GM10266 (cell line): ENCODE measurements around the gene CSMD2.

Experiments
- DNase-seq: peaks from one replicate; pipeline ENCODE4 v3.0.0; 2012; ENCODE audit errors: extremely low spot score
- TF ChIP-seq, protein P1 (sequence below): IDR thresholded peaks from 2 replicates; pipeline ENCODE4 v1.5.1; 2012; ENCODE audit warnings: mild to moderate bottlenecking, low read depth; ENCODE audit not compliant: control insufficient read depth, insufficient read depth; ENCODE audit errors: missing control alignments

CSMD2 gene

DNA sequence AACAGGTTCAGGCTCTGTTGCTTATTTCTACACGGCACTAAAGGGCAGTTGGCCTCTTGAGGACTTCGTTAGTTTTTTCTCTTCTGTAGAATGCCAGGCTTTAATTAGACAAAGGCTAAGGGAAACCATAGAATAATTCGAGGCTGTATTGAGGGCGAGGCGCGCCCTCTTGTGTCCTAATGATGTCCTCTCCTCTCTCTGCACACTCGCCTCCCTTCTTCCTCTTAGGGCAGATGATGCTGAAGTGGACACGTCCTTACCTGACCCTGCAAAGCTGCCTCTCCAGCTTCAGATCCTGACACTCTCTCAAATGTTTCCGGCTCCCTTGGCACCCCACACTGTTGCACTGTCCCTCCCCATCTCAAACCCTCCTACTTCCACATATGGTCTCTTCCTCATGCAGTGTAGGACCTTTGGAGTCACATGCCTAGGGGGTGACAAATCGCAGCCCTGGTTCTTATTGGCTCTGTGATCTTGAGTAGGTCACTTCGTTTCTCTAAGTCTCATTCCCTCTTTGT, 694.5 kb downstream of the CSMD2 start:
- TF ChIP-seq, protein P1, sequence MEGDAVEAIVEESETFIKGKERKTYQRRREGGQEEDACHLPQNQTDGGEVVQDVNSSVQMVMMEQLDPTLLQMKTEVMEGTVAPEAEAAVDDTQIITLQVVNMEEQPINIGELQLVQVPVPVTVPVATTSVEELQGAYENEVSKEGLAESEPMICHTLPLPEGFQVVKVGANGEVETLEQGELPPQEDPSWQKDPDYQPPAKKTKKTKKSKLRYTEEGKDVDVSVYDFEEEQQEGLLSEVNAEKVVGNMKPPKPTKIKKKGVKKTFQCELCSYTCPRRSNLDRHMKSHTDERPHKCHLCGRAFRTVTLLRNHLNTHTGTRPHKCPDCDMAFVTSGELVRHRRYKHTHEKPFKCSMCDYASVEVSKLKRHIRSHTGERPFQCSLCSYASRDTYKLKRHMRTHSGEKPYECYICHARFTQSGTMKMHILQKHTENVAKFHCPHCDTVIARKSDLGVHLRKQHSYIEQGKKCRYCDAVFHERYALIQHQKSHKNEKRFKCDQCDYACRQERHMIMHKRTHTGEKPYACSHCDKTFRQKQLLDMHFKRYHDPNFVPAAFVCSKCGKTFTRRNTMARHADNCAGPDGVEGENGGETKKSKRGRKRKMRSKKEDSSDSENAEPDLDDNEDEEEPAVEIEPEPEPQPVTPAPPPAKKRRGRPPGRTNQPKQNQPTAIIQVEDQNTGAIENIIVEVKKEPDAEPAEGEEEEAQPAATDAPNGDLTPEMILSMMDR: peak; percentile 88
- DNase-seq: peak; percentile 69

DNA sequence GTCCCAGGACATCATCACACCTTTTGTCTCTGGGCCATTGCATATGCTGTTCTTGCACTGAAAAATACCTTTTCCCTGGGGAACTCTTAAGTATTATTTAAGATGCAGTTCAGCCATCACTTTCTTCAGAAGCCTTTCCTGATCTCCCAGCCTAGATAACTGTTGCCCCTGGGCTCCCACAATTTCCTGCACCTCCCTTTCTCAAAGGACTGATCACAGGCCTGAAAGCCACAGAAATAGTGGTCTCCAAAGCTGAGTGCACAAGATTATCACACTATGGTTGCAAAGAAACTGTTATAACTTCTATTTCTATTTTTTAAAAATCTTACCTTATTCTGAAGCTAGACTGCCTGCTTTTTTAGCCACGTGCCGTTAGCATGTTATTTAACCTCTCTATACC, 695.3 kb downstream of the CSMD2 start:
- TF ChIP-seq, protein P1: no peak
- DNase-seq: no peak

DNA sequence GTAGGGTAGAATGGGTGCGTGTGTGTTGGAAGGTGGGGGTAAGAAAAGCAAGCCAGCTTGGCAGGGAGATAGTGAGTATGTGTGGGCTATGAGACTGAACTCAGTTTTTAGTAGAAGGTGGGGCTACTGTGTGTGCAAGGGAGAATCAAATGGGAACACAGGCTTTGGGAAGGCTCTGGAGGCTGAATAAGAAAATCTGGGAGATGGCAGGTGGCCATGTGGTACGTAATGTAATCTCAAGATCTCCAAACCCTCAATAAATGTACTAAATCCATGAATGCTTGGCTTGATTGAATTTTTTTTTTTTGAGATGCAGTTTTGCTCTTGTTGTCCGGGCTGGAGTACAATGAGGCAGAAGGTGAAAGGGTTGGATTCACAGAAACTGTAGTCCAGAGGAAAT, 696.1 kb downstream of the CSMD2 start:
- TF ChIP-seq, protein P1: no peak
- no peak for DNase-seq

DNA sequence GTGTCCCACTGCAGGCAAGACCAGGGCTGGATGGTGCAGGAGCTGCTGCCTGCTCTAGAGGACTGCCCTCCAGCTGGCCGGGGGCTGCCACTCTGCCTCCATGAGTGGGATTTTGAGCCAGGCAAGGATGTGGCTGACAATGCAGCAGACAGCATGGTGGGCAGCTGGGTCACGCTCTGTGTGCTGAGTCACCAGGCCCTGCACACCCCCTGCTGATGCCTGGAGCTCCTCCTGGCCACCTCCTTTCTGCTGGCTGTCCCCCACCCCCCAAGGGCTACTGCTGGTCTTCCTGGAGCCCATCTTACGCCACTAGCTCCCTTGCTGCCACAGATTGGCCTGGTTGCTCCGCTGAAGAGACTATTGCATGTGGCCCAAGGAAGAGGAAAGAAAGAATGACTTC, 696.5 kb downstream of the CSMD2 start:
- TF ChIP-seq, protein P1: no peak
- DNase-seq: no peak

DNA sequence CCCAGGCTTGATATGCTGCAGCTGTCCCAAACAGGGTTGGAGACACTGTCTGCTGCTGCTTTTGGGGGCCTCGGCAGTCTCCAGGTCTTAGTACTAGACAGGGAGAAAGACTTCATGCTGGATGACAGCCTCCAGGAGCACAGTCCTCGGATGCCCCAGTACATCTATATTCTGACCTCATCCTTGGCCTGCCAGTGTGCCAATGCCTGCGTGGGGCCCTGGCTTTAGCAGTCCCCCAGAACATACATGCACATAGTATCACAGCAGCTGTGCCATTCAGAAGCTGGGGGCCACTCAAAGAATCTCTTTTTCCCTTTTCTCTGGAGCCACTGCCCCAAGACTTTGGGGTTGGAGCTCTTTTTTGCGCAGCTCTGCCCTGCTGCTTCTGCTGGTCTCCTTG, 697.0 kb downstream of the CSMD2 start:
- TF ChIP-seq, protein P1: no peak
- no peak for DNase-seq

DNA sequence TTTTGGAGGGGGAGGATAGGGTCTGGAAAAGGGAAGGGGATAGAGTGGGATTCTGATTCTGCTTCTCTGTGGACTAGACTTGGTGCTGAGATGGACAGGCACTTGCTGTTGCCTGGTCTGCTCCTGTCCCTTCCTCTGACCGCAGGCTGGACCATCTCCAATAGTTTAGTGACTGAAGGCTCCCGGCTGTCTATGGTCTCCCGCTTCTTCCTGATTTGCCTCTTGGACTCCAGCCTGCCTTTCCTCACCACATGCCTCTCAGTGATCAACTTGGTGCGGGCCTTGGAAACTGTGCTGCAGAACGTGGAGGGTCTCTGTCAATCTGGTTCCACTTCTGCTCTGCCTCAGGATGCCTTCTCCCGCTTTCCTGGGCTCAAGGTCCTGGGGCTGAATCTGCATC, 698.9 kb downstream of the CSMD2 start:
- TF ChIP-seq, protein P1: no peak
- DNase-seq: no peak

DNA sequence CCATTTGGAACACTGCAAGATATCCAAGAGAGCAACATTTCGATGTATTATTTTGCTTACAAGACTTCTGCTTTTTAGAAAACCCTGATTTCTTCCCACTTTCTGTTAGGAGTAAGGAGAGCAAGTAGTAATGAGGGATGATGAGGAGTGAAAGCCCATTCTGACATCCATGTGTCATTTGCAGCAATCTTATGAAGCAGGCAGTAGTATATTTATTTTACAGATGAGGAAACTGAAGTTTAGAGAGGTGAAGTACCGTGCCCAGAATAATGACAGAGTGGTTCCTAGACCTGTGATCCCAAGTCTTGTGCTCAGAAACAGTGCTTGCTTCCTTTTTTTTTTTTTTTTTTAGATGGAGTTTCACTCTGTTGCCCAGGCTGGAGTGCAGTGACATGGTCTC, 699.7 kb downstream of the CSMD2 start:
- no peak for DNase-seq
- TF ChIP-seq, protein P1: no peak
